Liver (tissue), 9 donors: ENCODE measurements around the gene UBASH3B. TPM values are rescaled to one million over a fixed set of nuclear protein-coding genes. Genes with fewer than 3 reads are reported as not detected.

Experiments
- DNase-seq: peaks from one replicate; pipeline ENCODE4 v3.0.0-alpha.2; 2017; ENCODE audit warnings: low spot score
- H3K27ac ChIP-seq, 2 donors: one replicate each; pipeline ENCODE4 v1.7.0; 2013; ENCODE audit warnings: inconsistent platforms in 2 of 2, low read length in 2 of 2, control low read depth in 1 of 2, low read depth in 1 of 2, mild to moderate bottlenecking in 1 of 2
- H3K27me3 ChIP-seq, 4 donors: one replicate each; pipeline versions ENCODE4 v1.6.1 to v1.7.0; 2013; ENCODE audit warnings: low read length in 3 of 4, inconsistent platforms in 1 of 4, mild to moderate bottlenecking in 1 of 4, moderate library complexity in 1 of 4; ENCODE audit not compliant: control insufficient read depth in 4 of 4, insufficient read depth in 4 of 4
- H3K36me3 ChIP-seq, 4 donors: one replicate each; pipeline versions ENCODE4 v1.6.1 to v1.7.0; 2013; ENCODE audit warnings: low read length in 3 of 4, mild to moderate bottlenecking in 3 of 4, low read depth in 1 of 4, moderate library complexity in 1 of 4; ENCODE audit not compliant: control insufficient read depth in 4 of 4, insufficient read depth in 3 of 4
- H3K4me1 ChIP-seq, 4 donors: one replicate each; pipeline versions ENCODE4 v1.6.1 to v1.7.0; 2013; ENCODE audit warnings: low read length in 3 of 4, mild to moderate bottlenecking in 3 of 4, moderate library complexity in 1 of 4; ENCODE audit not compliant: control insufficient read depth in 4 of 4, insufficient read depth in 4 of 4
- H3K4me3 ChIP-seq, 3 donors: one replicate each; pipeline versions ENCODE4 v1.6.1 to v1.7.0; 2013; ENCODE audit warnings: low read length in 3 of 3, control low read depth in 1 of 3, low read depth in 1 of 3, mild to moderate bottlenecking in 1 of 3
- H3K9ac ChIP-seq, 2 donors: one replicate each; pipeline ENCODE4 v1.7.0; 2013; ENCODE audit warnings: low read length in 2 of 2, mild to moderate bottlenecking in 2 of 2, moderate library complexity in 2 of 2, control low read depth in 1 of 2, low read depth in 1 of 2
- H3K9me3 ChIP-seq, 4 donors: one replicate each; pipeline versions ENCODE4 v1.6.1 to v1.7.0; 2013; ENCODE audit warnings: low read length in 3 of 4; ENCODE audit not compliant: control insufficient read depth in 4 of 4
- EGR1 ChIP-seq, 2 donors: IDR thresholded peaks; 2 replicates each; pipeline ENCODE4 v1.6.1; 2016 to 2018; ENCODE audit warnings: antibody characterized with exemption in 2 of 2, low read depth in 2 of 2
- FOXA1 ChIP-seq: IDR thresholded peaks from 2 replicates; pipeline ENCODE4 v1.6.1; 2016; ENCODE audit warnings: antibody characterized with exemption
- NR2F2 ChIP-seq: IDR thresholded peaks from 2 replicates; pipeline ENCODE4 v1.6.1; 2016; ENCODE audit warnings: antibody characterized with exemption
- RAD21 ChIP-seq, 2 donors: IDR thresholded peaks; 2 replicates each; pipeline ENCODE4 v1.6.1; 2016; ENCODE audit warnings: antibody characterized with exemption in 2 of 2, mild to moderate bottlenecking in 2 of 2
- WGBS: extraction: QIAGEN DNeasy Blood & Tissue Kit; methylation state at CpG from one replicate; pipeline ENCODE4 v1.1.7; 2013; 5-methylcytosine and 5-hydroxymethylcytosine counted together
- polyA plus RNA-seq, 2 donors: library from polyadenylated mRNA; stranded (reverse) in 1 of 2; unstranded in 1 of 2; fragments of 200-250 nt in 1 of 2; fragments of >200 nt in 1 of 2; fragmentation: Nextera tagmentation in 1 of 2; extraction: Ambion mirVana in 1 of 2; gene quantifications; one replicate each; pipeline versions ENCODE4 v1.2.1 to v1.2.3, GENCODE V29; 2013 to 2015
- total RNA-seq, 2 donors: library from RNA; depleted of rRNA; stranded (reverse); fragments of >200 nt; gene quantifications; one replicate each; pipeline ENCODE4 v1.2.3, GENCODE V29; 2014
- TF ChIP-seq, protein P1 (sequence below): fragments of 150-350 bp; IDR thresholded peaks from 2 replicates; pipeline ENCODE4 v1.5.1; 2017; ENCODE audit warnings: improper control_type of control experiment, low read depth, low read length; ENCODE audit not compliant: missing input control
- TF ChIP-seq, protein P2 (sequence below): IDR thresholded peaks from 2 replicates; pipeline ENCODE4 v1.6.1; 2016; ENCODE audit warnings: antibody characterized with exemption
- TF ChIP-seq, protein P3 (sequence below): IDR thresholded peaks from 2 replicates; pipeline ENCODE4 v1.6.1; 2016; ENCODE audit warnings: antibody characterized with exemption
- TF ChIP-seq, protein P4 (sequence below): IDR thresholded peaks from 2 replicates; pipeline ENCODE4 v1.6.1; 2016; ENCODE audit warnings: antibody characterized with exemption, mild to moderate bottlenecking
- donor health status: healthy.
- donor health status: healthy.
- donor health status: healthy.
- donor health status: healthy.
- donor health status: healthy.

UBASH3B gene
- total and polyA plus RNA-seq, 4 donors = 0.48 to 5.5 (median 2.5) TPM

DNA sequence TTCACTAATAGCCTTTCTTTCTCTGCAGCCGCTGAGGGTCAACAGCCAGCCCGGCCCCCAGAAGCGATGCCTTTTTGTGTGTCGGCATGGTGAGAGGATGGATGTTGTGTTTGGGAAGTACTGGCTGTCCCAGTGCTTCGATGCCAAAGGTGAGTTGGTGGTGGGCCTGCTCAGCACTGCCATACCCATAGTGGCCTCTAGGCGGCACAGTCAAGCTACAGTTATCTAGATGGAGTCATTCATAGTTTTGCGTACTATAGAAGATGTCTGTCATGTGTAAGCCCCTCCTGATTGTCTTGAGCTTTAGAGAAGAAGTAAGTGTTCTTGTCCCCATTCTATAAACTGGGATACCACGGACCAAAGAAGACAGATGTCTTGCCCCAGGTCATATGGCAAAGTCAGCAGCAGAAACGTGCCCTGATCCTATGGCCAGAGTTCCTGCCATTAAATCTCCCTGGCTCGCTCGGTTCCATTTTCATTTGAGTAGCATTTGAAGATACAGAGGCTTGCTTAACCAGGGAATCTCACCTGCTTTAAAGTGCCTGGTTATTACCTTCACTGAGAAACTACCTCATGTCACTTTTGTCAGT, 140.7 kb downstream of the UBASH3B start:
- no peaks in the 10 kb centered on the region for H3K4me1 ChIP-seq
- WGBS = 66% methylated on average over 11 of the region's 11 CpGs
- H3K4me3 ChIP-seq = no peak overlapping the region
- H3K27me3 ChIP-seq = no peaks in the 10 kb centered on the region
- TF ChIP-seq, protein P1, sequence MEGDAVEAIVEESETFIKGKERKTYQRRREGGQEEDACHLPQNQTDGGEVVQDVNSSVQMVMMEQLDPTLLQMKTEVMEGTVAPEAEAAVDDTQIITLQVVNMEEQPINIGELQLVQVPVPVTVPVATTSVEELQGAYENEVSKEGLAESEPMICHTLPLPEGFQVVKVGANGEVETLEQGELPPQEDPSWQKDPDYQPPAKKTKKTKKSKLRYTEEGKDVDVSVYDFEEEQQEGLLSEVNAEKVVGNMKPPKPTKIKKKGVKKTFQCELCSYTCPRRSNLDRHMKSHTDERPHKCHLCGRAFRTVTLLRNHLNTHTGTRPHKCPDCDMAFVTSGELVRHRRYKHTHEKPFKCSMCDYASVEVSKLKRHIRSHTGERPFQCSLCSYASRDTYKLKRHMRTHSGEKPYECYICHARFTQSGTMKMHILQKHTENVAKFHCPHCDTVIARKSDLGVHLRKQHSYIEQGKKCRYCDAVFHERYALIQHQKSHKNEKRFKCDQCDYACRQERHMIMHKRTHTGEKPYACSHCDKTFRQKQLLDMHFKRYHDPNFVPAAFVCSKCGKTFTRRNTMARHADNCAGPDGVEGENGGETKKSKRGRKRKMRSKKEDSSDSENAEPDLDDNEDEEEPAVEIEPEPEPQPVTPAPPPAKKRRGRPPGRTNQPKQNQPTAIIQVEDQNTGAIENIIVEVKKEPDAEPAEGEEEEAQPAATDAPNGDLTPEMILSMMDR = peak; percentile 65
- TF ChIP-seq RAD21 (IDR thresholded peaks at IDR 0.05) = peak; percentile 59 to 69
- TF ChIP-seq, protein P2, sequence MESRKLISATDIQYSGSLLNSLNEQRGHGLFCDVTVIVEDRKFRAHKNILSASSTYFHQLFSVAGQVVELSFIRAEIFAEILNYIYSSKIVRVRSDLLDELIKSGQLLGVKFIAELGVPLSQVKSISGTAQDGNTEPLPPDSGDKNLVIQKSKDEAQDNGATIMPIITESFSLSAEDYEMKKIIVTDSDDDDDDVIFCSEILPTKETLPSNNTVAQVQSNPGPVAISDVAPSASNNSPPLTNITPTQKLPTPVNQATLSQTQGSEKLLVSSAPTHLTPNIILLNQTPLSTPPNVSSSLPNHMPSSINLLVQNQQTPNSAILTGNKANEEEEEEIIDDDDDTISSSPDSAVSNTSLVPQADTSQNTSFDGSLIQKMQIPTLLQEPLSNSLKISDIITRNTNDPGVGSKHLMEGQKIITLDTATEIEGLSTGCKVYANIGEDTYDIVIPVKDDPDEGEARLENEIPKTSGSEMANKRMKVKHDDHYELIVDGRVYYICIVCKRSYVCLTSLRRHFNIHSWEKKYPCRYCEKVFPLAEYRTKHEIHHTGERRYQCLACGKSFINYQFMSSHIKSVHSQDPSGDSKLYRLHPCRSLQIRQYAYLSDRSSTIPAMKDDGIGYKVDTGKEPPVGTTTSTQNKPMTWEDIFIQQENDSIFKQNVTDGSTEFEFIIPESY = no peak
- TF ChIP-seq NR2F2 = no peak
- TF ChIP-seq, protein P3, sequence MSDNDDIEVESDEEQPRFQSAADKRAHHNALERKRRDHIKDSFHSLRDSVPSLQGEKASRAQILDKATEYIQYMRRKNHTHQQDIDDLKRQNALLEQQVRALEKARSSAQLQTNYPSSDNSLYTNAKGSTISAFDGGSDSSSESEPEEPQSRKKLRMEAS = no peak
- no peak for TF ChIP-seq EGR1 (IDR thresholded peaks at IDR 0.05; ENCODE audit: low read depth in 2 of 2)
- TF ChIP-seq, protein P4, sequence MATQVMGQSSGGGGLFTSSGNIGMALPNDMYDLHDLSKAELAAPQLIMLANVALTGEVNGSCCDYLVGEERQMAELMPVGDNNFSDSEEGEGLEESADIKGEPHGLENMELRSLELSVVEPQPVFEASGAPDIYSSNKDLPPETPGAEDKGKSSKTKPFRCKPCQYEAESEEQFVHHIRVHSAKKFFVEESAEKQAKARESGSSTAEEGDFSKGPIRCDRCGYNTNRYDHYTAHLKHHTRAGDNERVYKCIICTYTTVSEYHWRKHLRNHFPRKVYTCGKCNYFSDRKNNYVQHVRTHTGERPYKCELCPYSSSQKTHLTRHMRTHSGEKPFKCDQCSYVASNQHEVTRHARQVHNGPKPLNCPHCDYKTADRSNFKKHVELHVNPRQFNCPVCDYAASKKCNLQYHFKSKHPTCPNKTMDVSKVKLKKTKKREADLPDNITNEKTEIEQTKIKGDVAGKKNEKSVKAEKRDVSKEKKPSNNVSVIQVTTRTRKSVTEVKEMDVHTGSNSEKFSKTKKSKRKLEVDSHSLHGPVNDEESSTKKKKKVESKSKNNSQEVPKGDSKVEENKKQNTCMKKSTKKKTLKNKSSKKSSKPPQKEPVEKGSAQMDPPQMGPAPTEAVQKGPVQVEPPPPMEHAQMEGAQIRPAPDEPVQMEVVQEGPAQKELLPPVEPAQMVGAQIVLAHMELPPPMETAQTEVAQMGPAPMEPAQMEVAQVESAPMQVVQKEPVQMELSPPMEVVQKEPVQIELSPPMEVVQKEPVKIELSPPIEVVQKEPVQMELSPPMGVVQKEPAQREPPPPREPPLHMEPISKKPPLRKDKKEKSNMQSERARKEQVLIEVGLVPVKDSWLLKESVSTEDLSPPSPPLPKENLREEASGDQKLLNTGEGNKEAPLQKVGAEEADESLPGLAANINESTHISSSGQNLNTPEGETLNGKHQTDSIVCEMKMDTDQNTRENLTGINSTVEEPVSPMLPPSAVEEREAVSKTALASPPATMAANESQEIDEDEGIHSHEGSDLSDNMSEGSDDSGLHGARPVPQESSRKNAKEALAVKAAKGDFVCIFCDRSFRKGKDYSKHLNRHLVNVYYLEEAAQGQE = no peak
- peak; percentile 50 for DNase-seq
- no peaks in the 10 kb centered on the region for H3K36me3 ChIP-seq
- no peak overlapping the region for H3K27ac ChIP-seq
- no peak overlapping the region for H3K9ac ChIP-seq
- H3K9me3 ChIP-seq = no peaks in the 10 kb centered on the region

DNA sequence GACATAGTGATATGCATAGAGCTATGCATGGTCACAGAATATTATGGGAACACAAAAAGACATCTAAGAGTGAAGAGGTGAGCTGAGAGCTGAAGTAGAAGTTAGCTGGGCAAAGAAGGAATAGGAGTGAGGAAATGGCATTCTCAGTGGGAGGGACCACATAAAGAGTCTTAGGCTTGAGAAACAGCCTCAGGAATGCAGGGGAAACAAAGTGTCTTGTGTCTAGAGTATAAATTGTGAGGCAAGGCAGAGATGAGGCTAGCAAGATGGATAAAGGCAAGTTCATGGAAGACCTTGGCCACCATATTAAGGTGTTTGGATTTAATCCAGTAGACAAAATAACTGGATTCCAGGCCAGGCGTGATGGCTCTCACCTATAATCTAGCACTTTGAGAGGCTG, 142.1 kb downstream of the UBASH3B start:
- 96% methylated on average over 1 of the region's 1 CpG for WGBS
- TF ChIP-seq NR2F2 (no peak), FOXA1 (no peak)
- Histone ChIP-seq H3K9me3 (no peaks in the 10 kb centered on the region), H3K9ac (no peak overlapping the region), H3K36me3 (no peaks in the 10 kb centered on the region), H3K27me3 (no peaks in the 10 kb centered on the region), H3K27ac (no peak overlapping the region), H3K4me1 (no peaks in the 10 kb centered on the region), H3K4me3 (no peak overlapping the region)
- no peak for DNase-seq
